PC-9 (cell line): ENCODE data around the gene NPW. TPM values are rescaled to one million over a fixed set of nuclear protein-coding genes. Genes with fewer than 3 reads are reported as not detected.
A peak's percentile ranks its signal among the peaks of the same experiment; 100 is the strongest.

Experiments used
- BruUV-seq: library from RNA; stranded (reverse); fragments of 400-500 nt; replicated peaks from 2 replicates; lab custom pipeline; 2021; lab: Mats Ljungman, UMichigan
- CTCF ChIA-PET: fragments of 300-600 bp; sonication (Branson Sonifier 250); formaldehyde crosslinking; loops from one replicate; lab custom pipeline; 2022; ENCODE audit warnings: antibody characterized with exemption; lab: Charles Lee
- POLR2A ChIA-PET: fragments of 300-600 bp; sonication (Branson Sonifier 250); formaldehyde crosslinking; loops from one replicate; lab custom pipeline; 2022; ENCODE audit warnings: antibody characterized with exemption; ENCODE audit not compliant: unreplicated experiment; lab: Charles Lee
- DNase-seq, 2 experiments: peaks; one replicate each; pipeline versions ENCODE4 v3.0.0 to v3.0.0-alpha.2; 2015 to 2022; ENCODE audit warnings: mixed read lengths in 1 of 2
- H2AFZ ChIP-seq: fragments of 200-600 bp; sonication (generic); 2 replicates; pipeline ENCODE4 v1.8.1; 2017; ENCODE audit warnings: antibody characterized with exemption
- H3F3A ChIP-seq: fragments of 200-600 bp; sonication (generic); 2 replicates; pipeline ENCODE4 v1.8.1; 2017; ENCODE audit warnings: antibody characterized with exemption, mild to moderate bottlenecking, low read depth; ENCODE audit not compliant: insufficient read depth
- H3K27ac ChIP-seq: fragments of 200-600 bp; sonication (generic); 2 replicates; pipeline ENCODE4 v1.6.1; 2016; ENCODE audit warnings: mixed run types
- H3K27me3 ChIP-seq: fragments of 200-600 bp; sonication (generic); 2 replicates; pipeline ENCODE4 v1.6.1; 2016; ENCODE audit warnings: low read depth, mixed run types; ENCODE audit not compliant: insufficient read depth
- H3K36me3 ChIP-seq: fragments of 200-600 bp; sonication (generic); 2 replicates; pipeline ENCODE4 v1.6.1; 2016; ENCODE audit warnings: low read depth, mixed run types
- H3K4me1 ChIP-seq: fragments of 200-600 bp; sonication (generic); replicated peaks from 2 replicates; pipeline ENCODE4 v1.6.1; 2016; ENCODE audit warnings: mixed run types; ENCODE audit not compliant: insufficient read depth
- H3K4me2 ChIP-seq: fragments of 200-600 bp; sonication (generic); 2 replicates; pipeline ENCODE4 v1.6.1; 2017; ENCODE audit warnings: mixed run types
- H3K4me3 ChIP-seq: fragments of 200-600 bp; sonication (generic); 2 replicates; pipeline ENCODE4 v1.6.1; 2016; ENCODE audit warnings: mixed run types
- H3K79me2 ChIP-seq: fragments of 200-600 bp; sonication (generic); 2 replicates; pipeline ENCODE4 v1.6.1; 2017; ENCODE audit warnings: low read depth, mixed run types
- H3K9me2 ChIP-seq: fragments of 200-600 bp; sonication (generic); 2 replicates; pipeline ENCODE4 v1.8.1; 2017; ENCODE audit warnings: mild to moderate bottlenecking; ENCODE audit not compliant: insufficient read depth
- H3K9me3 ChIP-seq: fragments of 200-600 bp; sonication (generic); 2 replicates; pipeline ENCODE4 v1.8.1; 2016; ENCODE audit warnings: low read depth; ENCODE audit not compliant: insufficient read depth
- H4K20me1 ChIP-seq: fragments of 200-600 bp; sonication (generic); 2 replicates; pipeline ENCODE4 v1.8.1; 2017; ENCODE audit not compliant: insufficient read depth
- EZH2 ChIP-seq: fragments of 200-600 bp; sonication (generic); IDR thresholded peaks from 2 replicates; pipeline ENCODE4 v1.8.0; 2017; ENCODE audit warnings: antibody characterized with exemption, low read depth
- intact Hi-C: fragments of 100-400 bp; cut with micrococcal nuclease; formaldehyde crosslinking; loops from one replicate; pipeline ENCODE4 v1.10.0; 2022; ENCODE audit not compliant: unreplicated experiment
- total RNA-seq: library from RNA; stranded (reverse); gene quantifications from 2 replicates; pipeline ENCODE4 v1.2.3, GENCODE V29; 2021
- TF ChIP-seq, protein P1 (sequence below): fragments of 200-600 bp; sonication (generic); conservative IDR thresholded peaks from 2 replicates; pipeline ENCODE4 v1.6.1; 2017; ENCODE audit warnings: mixed run types, antibody characterized with exemption, mild to moderate bottlenecking, moderate library complexity

NPW gene
- total RNA-seq, 1 experiment from 2014 or later, result 4.0 TPM

DNA sequence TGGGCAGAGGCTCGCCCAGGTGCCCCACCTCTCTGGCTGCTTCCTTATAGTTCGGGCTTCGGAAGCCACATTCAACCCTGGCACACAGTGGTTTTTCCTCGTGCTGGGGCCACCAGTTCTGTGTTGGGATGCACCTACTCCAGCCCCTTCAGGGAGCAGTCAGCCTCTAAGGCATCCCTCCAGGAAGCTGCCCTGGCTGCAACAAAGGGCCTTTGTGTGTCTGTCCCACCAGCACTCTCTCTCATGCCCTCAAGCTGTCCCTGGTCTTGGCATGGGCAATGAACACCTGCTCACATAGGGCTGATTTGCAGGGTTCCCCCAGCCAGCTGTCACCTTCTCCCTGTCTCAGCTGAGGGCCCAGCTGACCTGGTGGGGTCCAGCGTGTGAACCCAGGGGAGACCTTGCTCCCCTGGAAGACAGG is 37.6 kb upstream of the NPW start:
- Histone ChIP-seq H3K9me2 (no peaks in the 10 kb centered on the region), H4K20me1 (0 out of 2 replicates have a peak, but pooled peaks cover 5% of the 10 kb centered on the region), H3K4me1 (peaks cover 66% of the 10 kb centered on the region), H3K4me2 (peak overlapping the region; percentile 99), H3K27me3 (no peaks in the 10 kb centered on the region), H3F3A (peaks cover 63% of the 10 kb centered on the region), H3K79me2 (peaks cover 17% of the 10 kb centered on the region), H3K36me3 (peaks cover 3% of the 10 kb centered on the region; the same call in 1 of the 2 replicates), H3K9me3 (no peaks in the 10 kb centered on the region), H3K27ac (no peak overlapping the region), H2AFZ (no peak overlapping the region), H3K4me3 (no peak overlapping the region)
- no TSS peak for BruUV-seq
- peak; percentile 62 to 85 for DNase-seq
- TF ChIP-seq EZH2, result no peak
- TF ChIP-seq, protein P1, sequence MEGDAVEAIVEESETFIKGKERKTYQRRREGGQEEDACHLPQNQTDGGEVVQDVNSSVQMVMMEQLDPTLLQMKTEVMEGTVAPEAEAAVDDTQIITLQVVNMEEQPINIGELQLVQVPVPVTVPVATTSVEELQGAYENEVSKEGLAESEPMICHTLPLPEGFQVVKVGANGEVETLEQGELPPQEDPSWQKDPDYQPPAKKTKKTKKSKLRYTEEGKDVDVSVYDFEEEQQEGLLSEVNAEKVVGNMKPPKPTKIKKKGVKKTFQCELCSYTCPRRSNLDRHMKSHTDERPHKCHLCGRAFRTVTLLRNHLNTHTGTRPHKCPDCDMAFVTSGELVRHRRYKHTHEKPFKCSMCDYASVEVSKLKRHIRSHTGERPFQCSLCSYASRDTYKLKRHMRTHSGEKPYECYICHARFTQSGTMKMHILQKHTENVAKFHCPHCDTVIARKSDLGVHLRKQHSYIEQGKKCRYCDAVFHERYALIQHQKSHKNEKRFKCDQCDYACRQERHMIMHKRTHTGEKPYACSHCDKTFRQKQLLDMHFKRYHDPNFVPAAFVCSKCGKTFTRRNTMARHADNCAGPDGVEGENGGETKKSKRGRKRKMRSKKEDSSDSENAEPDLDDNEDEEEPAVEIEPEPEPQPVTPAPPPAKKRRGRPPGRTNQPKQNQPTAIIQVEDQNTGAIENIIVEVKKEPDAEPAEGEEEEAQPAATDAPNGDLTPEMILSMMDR, result no peak
- POLR2A ChIA-PET, result interaction anchor here (0.6 kb wide), 2 partner anchors 68 to 159 kb away, joined by 5 to 12 read pairs; no protein-coding TSS in a partner anchor
- intact Hi-C loops, result loop anchor here (5.0 kb wide), 2 partner anchors 65 to 160 kb away; partner anchors contain the start of genes NTHL1 and TSC2
- CTCF ChIA-PET, result interaction anchor here (0.6 to 1.5 kb wide), 2 partner anchors 159 to 177 kb away, joined by 3 to 13 read pairs; no protein-coding TSS in a partner anchor

DNA sequence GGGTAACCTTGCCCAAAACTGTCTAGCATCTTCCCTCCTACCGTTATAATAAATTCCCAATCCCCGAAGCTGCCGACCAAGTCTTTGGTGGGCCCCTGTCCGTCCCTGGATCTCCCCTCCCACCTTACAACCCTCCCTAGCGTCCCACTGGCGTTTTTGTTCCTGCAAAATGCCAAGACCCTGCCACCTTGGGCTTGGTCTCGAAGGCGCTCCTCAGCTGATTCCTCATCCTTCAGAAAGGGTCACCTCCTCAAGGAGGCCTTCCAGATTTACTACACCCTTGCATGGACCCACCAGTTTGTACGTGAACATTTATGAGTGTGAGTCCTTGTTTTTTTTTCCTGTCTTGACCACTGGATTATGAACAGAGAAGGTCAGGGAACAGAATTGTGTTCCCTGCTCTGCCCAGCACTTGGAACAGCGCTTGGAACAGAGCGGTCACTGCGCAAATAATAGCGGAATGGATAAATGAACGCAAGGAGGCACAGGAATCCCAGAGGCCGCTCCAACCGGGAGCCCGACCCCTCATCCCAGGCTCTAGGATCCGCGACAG is 36.5 kb upstream of the NPW start:
- ChIA-PET CTCF (interaction anchor here (1.5 kb wide), 1 partner anchor 157 kb away, joined by 3 read pairs; no protein-coding TSS in a partner anchor), POLR2A (no interaction called here)
- Histone ChIP-seq H3K36me3 (no peaks in the 10 kb centered on the region; the same call in 1 of the 2 replicates), H3K4me3 (peak overlapping the region; percentile 93; the same call in 1 of the 2 replicates), H3K4me1 (peaks cover 66% of the 10 kb centered on the region), H3K9me2 (no peaks in the 10 kb centered on the region), H3F3A (peaks cover 66% of the 10 kb centered on the region), H3K4me2 (peak overlapping the region; percentile 93), H3K9me3 (no peaks in the 10 kb centered on the region), H4K20me1 (0 out of 2 replicates have a peak, but pooled peaks cover 5% of the 10 kb centered on the region), H3K27me3 (no peaks in the 10 kb centered on the region), H3K79me2 (peaks cover 17% of the 10 kb centered on the region), H2AFZ (peak overlapping the region; percentile 81; the same call in 1 of the 2 replicates), H3K27ac (no peak overlapping the region)
- BruUV-seq, result no TSS peak
- DNase-seq, result no peak
- TF ChIP-seq EZH2, result no peak
- TF ChIP-seq, protein P1, result no peak
- intact Hi-C loops, result loop anchor here (5.0 kb wide), 2 partner anchors 64 to 159 kb away; partner anchors contain the start of genes NTHL1 and TSC2

DNA sequence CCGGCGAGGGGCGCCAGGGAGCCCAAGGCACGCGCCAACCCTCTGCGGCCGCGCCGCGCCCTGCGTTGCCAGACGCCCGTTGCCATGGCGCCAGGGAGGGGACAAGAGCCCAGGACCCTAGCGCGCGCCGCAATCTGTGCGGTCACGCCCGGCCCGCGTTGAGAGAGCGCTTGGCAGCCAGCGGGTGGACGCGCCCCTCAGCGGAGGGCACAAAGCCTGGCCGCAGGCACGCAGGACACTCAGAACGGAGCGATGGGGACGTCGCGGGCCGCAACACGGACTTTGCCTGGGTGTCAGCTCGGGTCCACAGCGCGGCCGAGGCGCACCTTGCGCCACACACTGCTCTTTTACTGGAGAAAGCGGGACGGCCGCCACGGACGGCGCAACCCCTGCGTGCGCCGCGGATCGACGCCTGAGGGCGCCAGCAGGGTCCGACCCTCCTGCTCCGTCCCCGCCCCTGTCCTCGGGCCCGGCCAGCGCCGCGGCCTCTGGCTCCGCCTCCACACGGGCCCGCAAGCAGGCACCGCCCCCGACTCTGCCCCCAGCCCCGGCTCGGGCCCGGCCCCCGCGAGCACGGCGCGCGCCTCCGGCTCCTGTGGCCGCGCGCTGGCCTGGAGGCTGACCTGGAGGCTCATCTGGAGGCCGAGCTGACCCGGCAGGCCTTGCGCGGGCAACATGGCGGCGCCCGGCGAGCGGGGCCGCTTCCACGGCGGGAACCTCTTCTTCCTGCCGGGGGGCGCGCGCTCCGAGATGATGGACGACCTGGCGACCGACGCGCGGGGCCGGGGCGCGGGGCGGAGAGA is 35.8 kb upstream of the NPW start, which contains the start of gene GFER:
GFER (plus strand) TSS at position 650 of the 803 bp plus-strand sequence; CDS start at position 676, 26 bp downstream.
- Histone ChIP-seq H3K4me1 (peaks cover 67% of the 10 kb centered on the region), H4K20me1 (0 out of 2 replicates have a peak, but pooled peaks cover 2% of the 10 kb centered on the region), H2AFZ (peak within 1 kb of the TSS; percentile 83), H3K36me3 (no peaks in the 10 kb centered on the region; the same call in 1 of the 2 replicates), H3K4me3 (peak within 1 kb of the TSS; percentile 93), H3K4me2 (peak within 1 kb of the TSS; percentile 93), H3K27me3 (no peaks in the 10 kb centered on the region), H3F3A (peaks cover 66% of the 10 kb centered on the region), H3K27ac (no peak within 1 kb of the TSS), H3K9me2 (no peaks in the 10 kb centered on the region), H3K9me3 (no peaks in the 10 kb centered on the region), H3K79me2 (peaks cover 17% of the 10 kb centered on the region)
- DNase-seq, result peak; percentile 73 to 98
- no peak for TF ChIP-seq EZH2
- intact Hi-C loops, result loop anchor here (2.0 to 5.0 kb wide), 3 partner anchors 25 to 159 kb away; partner anchors contain the start of genes NTHL1, TSC2 and ZNF598
- no TSS peak for BruUV-seq
- CTCF ChIA-PET, result no interaction called here
- POLR2A ChIA-PET, result interaction anchor here (0.6 to 0.7 kb wide), 3 partner anchors 27 to 172 kb away, joined by 3 to 5 read pairs (median 3); partner anchors contain the start of gene TRAF7
